ENCODE data around the gene FOSL2. TPM values are rescaled to one million over a fixed set of nuclear protein-coding genes. Genes with fewer than 3 reads are reported as not detected.

FOSL2 gene
- total RNA-seq, 1 donor from 2014 or later, result 156 TPM

Other genes starting within 250 kb of the FOSL2 start
- gene PLB1, start 103.2 kb downstream of the FOSL2 start, total RNA-seq, result 1.8 and 2.0 TPM in 2 replicates